DND-41 (cell line): Measurements from ENCODE around the gene MSI2.

ENCODE experiments used
- ATAC-seq: fragments of 200-7000 bp; cut with Tn5 transposase; 3 replicates; pipeline ENCODE4 v1.9.1; 2021; ENCODE audit warnings: low read depth; ENCODE audit not compliant: insufficient read depth
- DNase-seq: peaks from one replicate; pipeline ENCODE4 v3.0.0-alpha.2; 2020
- H2AFZ ChIP-seq: 2 replicates; pipeline ENCODE4 v1.6.0; 2012; ENCODE audit warnings: low read depth, low read length
- H3K27ac ChIP-seq: 2 replicates; pipeline ENCODE4 v1.5.1; 2012; ENCODE audit warnings: low read length, inconsistent platforms
- H3K27me3 ChIP-seq: fragments of 200-600 bp; sonication (generic); 2 replicates; pipeline ENCODE4 v1.6.0; 2012; ENCODE audit warnings: low read length, mild to moderate bottlenecking, inconsistent platforms; ENCODE audit not compliant: insufficient read depth, poor library complexity
- H3K36me3 ChIP-seq: 2 replicates; pipeline ENCODE4 v1.5.1; 2012; ENCODE audit warnings: low read length, inconsistent platforms; ENCODE audit not compliant: insufficient read depth
- H3K4me1 ChIP-seq: 2 replicates; pipeline ENCODE4 v1.5.1; 2012; ENCODE audit warnings: mild to moderate bottlenecking, low read length; ENCODE audit not compliant: insufficient read depth
- H3K4me2 ChIP-seq: 2 replicates; pipeline ENCODE4 v1.6.0; 2012; ENCODE audit warnings: mild to moderate bottlenecking, moderate library complexity, low read length, inconsistent platforms; ENCODE audit not compliant: insufficient read depth
- H3K4me3 ChIP-seq, 2 experiments: fragments of 200-600 bp in 1 of 2; shearing (Covaris generic) in 1 of 2; 2 replicates each; pipeline ENCODE4 v1.5.1; 2012 to 2016; ENCODE audit warnings: inconsistent platforms in 2 of 2, low read length in 2 of 2, mild to moderate bottlenecking in 2 of 2, low read depth in 1 of 2, moderate library complexity in 1 of 2
- H3K79me2 ChIP-seq: 2 replicates; pipeline ENCODE4 v1.6.0; 2012; ENCODE audit warnings: low read length, inconsistent platforms; ENCODE audit not compliant: insufficient read depth
- H3K9ac ChIP-seq: 2 replicates; pipeline ENCODE4 v1.6.0; 2012; ENCODE audit warnings: low read depth, mild to moderate bottlenecking, inconsistent platforms, low read length, moderate library complexity
- H3K9me3 ChIP-seq: 2 replicates; pipeline ENCODE4 v1.5.1; 2012; ENCODE audit warnings: low read length, moderate library complexity, mild to moderate bottlenecking, inconsistent platforms; ENCODE audit not compliant: insufficient read depth, severe bottlenecking
- H4K20me1 ChIP-seq: 2 replicates; pipeline ENCODE4 v1.6.0; 2012; ENCODE audit warnings: low read length; ENCODE audit not compliant: insufficient read depth
- EZH2 ChIP-seq: IDR thresholded peaks from 3 replicates; pipeline ENCODE4 v1.6.1; 2012; ENCODE audit warnings: borderline replicate concordance, low read depth, mild to moderate bottlenecking, moderate library complexity, low read length, inconsistent platforms; ENCODE audit not compliant: severe bottlenecking
- TF ChIP-seq, protein P1 (sequence below): IDR thresholded peaks from 2 replicates; pipeline ENCODE4 v1.5.1; 2012; ENCODE audit warnings: borderline replicate concordance, low read length, moderate library complexity, mild to moderate bottlenecking; ENCODE audit not compliant: poor library complexity, severe bottlenecking; ENCODE audit errors: extremely low read depth

Gene MSI2

GRCh38 chr17:57522042-57523005, 266.0 kb downstream of the MSI2 start:
- Histone ChIP-seq H3K79me2 (peaks cover 100% of the 10 kb centered on the region), H3K9me3 (no peaks in the 10 kb centered on the region), H2AFZ (no peak overlapping the region), H3K4me1 (peaks cover 100% of the 10 kb centered on the region), H3K4me2 (no peak overlapping the region; the same call in 1 of the 2 replicates), H3K36me3 (peaks cover 80% of the 10 kb centered on the region), H4K20me1 (no peaks in the 10 kb centered on the region; the same call in 1 of the 2 replicates), H3K27ac (peak overlapping the region; percentile 92), H3K9ac (peak overlapping the region; percentile 56), H3K27me3 (no peaks in the 10 kb centered on the region), H3K4me3 (no peak overlapping the region)
- TF ChIP-seq EZH2, result no peak
- TF ChIP-seq, protein P1, sequence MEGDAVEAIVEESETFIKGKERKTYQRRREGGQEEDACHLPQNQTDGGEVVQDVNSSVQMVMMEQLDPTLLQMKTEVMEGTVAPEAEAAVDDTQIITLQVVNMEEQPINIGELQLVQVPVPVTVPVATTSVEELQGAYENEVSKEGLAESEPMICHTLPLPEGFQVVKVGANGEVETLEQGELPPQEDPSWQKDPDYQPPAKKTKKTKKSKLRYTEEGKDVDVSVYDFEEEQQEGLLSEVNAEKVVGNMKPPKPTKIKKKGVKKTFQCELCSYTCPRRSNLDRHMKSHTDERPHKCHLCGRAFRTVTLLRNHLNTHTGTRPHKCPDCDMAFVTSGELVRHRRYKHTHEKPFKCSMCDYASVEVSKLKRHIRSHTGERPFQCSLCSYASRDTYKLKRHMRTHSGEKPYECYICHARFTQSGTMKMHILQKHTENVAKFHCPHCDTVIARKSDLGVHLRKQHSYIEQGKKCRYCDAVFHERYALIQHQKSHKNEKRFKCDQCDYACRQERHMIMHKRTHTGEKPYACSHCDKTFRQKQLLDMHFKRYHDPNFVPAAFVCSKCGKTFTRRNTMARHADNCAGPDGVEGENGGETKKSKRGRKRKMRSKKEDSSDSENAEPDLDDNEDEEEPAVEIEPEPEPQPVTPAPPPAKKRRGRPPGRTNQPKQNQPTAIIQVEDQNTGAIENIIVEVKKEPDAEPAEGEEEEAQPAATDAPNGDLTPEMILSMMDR, result no peak
- DNase-seq (no peak), ATAC-seq (no peak)

DNA sequence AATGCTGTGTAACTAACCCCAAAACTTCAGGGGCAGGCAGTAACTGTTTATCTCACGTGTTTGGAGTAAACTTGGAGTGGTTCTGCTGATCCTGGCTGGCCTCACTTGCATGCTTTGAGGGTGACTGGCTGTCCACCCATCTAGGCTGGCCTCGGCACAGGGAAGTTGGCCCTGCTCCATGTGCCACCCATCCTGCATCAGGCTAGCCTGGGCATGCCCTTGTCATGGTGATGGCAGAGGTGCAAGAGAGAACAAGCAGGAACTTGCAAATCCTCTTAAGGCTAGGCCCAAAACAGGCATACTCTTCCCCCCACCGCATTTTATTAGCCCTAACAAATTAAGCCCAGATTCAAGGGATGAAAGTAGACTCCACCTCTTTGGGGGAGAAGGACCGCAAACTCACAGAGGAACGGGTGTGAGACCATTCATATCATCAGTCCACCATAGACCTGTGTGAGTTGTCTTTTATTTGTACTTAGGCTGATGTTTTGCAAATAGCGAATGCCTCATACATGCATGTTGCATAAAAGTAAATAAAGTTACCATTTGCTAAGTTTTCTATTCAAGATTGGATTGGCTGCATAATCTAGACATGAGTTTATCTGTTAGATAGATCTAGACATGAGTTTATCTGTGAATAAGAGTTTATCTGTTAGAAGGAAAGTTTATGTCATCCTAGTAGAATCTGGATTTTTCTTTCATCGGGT, 267.8 kb downstream of the MSI2 start:
- no peaks in the 10 kb centered on the region for H3K9me3 ChIP-seq
- H3K4me1 ChIP-seq, result peaks cover 100% of the 10 kb centered on the region
- peak overlapping the region; percentile 36 for H3K4me2 ChIP-seq
- H2AFZ ChIP-seq, result no peak overlapping the region
- ATAC-seq (peak; percentile 52; the same call in 2 of the 3 replicates), DNase-seq (peak; percentile 61)
- H4K20me1 ChIP-seq, result no peaks in the 10 kb centered on the region; the same call in 1 of the 2 replicates
- TF ChIP-seq, protein P1, result no peak
- H3K9ac ChIP-seq, result peak overlapping the region; percentile 56
- peaks cover 79% of the 10 kb centered on the region for H3K36me3 ChIP-seq
- H3K79me2 ChIP-seq, result peaks cover 100% of the 10 kb centered on the region
- no peak overlapping the region for H3K4me3 ChIP-seq
- H3K27me3 ChIP-seq, result no peaks in the 10 kb centered on the region
- H3K27ac ChIP-seq, result peak overlapping the region; percentile 92

GRCh38 chr17:57524839-57525568, 268.7 kb downstream of the MSI2 start:
- peak overlapping the region; percentile 36 for H3K4me2 ChIP-seq
- H3K4me1 ChIP-seq, result peaks cover 100% of the 10 kb centered on the region

More at GRCh38 chr17:57524839-57525568, 268.7 kb downstream of the MSI2 start:
- H3K27me3 ChIP-seq, result no peaks in the 10 kb centered on the region
- H3K36me3 ChIP-seq, result peaks cover 81% of the 10 kb centered on the region
- ATAC-seq (peak; percentile 79), DNase-seq (peak; percentile 73)
- H3K27ac ChIP-seq, result peak overlapping the region; percentile 92
- H3K9ac ChIP-seq, result peak overlapping the region; percentile 56
- no peaks in the 10 kb centered on the region for H3K9me3 ChIP-seq
- TF ChIP-seq EZH2, result no peak
- TF ChIP-seq, protein P1, result no peak
- no peak overlapping the region for H2AFZ ChIP-seq
- no peaks in the 10 kb centered on the region; the same call in 1 of the 2 replicates for H4K20me1 ChIP-seq
- H3K79me2 ChIP-seq, result peaks cover 100% of the 10 kb centered on the region
- peak overlapping the region in 1 of 2 experiments; percentile 17; a peak in 1 of 4 replicates for H3K4me3 ChIP-seq
